ENCODE data around the gene NMUR2.

The NMUR2 gene

DNA sequence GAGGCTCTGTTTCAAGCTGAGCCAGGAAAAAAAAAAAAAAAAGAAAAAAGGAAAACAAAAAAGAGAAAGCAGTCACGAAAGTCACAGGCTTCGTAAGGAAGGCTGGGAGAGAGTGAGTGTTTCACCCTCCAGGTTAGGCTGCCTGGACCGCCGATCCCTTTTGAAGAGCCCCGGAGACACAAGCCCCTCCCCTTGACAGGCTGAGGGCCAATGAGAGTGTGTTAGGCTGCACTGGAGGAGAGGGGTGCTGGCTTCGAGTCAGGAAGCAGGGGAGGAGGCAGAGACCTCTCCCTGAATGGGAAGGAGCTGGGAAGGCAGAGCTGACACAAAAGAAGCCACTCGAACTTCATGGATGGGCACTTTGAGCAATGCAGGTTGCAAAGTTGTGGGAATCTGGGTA is at the start of gene NMUR2:
Gene NMUR2 (minus strand): TSS at position 135 of the 400 bp plus-strand sequence. CDS start 166 bp downstream, outside the sequence.
- DNase-seq = no peak

- DNase-seq = no peak
Observed at GRCh38 chr5:152443935-152444334, 38.9 kb upstream of the NMUR2 start.

DNA sequence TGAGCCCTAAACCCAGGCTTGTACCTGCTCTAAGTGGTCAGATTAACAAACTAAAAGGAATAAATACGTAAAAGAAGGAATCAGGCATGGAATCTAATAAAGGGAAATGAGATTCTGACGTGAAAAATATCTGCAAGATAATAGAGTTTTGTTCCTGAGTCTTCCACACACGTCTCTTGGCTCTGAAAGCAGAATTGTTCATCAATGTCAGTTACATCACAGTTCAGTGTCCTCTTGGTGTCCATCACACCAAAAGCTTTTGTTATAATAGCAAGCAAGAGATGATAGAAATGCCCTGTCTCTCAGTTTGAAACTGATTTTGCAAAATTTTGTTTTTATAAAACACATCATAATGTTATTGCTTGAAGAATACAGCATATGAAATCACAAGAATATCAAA is 34.7 kb upstream of the NMUR2 start:
- DNase-seq = no peak

DNA sequence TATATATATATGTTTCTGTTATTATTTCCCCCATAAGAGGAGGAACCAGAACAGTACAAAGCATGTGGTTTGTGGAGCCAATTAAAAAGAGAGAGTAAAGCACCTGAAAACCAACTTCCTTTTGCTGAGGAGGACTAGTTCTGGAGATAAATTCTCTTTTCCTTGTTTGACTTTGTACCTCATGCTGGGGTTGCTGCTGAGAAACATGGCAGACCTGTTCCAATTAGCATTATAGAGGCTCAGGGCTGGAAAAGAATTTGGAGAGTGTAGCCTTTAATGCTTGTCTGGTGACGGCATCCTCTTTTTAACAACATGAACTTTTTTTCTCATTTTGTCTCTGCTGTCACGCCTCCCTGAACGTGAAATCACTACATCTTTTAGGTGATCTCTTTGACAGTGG is 32.8 kb upstream of the NMUR2 start:
- no peak for DNase-seq

- no peak for DNase-seq
Observed at GRCh38 chr5:152427721-152428120, 22.6 kb upstream of the NMUR2 start.

DNA sequence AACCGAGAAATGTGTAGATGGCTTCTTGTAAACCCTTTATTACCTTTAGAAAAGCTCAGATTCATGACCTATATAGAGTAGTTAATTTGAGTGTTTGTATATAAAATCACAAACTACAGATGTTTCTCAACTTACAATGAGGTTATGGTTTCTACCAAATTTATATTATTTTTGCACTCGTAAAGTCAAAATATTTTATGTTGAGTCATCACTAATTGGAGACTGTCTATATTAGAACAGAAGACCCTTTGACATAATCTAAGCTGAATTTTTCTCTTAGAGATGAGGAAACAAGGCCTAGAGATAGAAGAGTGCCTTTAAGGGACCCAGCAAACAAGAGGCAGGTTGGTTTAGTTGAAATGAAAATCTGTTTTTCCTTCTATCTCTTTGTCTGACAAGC is 20.0 kb upstream of the NMUR2 start:
- no peak for DNase-seq

DNA sequence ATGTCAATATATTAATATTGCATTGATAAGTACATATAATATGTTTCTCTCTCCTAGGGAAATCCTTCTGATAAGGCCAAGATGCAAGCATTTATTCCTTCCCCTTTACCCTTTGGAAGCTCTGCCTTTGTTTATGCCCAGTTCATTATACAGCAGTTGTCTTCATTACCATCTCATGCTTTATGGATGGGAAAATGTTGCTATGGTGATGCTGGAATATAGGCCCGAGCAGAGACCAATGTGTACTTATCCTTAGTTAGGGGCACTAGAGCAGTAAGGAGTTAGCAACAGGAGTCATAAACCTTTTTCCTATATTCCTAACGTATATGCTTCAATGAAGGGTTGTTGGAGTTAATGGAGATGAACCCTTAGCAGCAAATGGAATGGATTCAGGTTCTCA is 19.4 kb upstream of the NMUR2 start:
- DNase-seq = no peak

- DNase-seq = no peak
Observed at GRCh38 chr5:152422081-152422480, 17.0 kb upstream of the NMUR2 start.

- no peak for DNase-seq
Observed at GRCh38 chr5:152412129-152412528, 7.0 kb upstream of the NMUR2 start.

DNA sequence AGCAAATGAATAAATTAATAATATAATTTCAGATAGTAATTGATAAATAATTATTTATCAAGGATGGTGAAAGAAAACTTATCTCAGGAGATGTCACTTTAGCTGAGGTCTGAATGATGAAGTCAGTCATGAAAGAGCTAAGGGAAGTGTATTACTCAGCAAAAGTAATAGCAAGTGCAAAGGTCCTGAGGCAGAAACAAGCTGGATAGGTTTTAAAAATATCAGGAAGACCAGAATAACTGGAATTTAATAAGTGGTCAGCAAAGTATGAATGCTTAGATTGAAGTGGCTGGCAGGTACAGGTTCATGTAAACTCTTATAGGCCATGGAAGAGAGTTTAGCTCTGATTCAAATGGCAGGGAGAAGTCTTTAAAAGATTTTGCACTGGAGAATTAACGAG is 1.0 kb upstream of the NMUR2 start:
- DNase-seq = no peak

- no peak for DNase-seq
Observed at GRCh38 chr5:152404494-152404893, 585 bp downstream of the NMUR2 start.

DNA sequence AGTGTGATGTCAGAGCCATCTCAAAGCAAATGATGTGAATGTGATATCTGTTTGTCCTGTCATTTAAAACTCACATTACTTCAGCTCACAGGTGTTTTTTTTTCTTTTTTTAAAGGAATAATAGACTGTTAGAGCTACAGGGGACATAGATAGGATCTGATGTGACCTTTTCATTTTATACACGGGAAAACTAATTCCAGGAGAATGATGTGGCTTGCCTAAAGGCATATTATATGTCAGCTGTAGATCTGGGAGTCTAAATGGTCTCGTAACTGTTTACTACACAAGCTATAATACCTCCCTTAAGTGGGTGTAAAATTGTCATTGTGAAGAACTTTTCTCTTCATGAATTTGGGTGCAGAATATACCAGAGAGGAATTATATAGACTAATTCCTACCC is 2.0 kb downstream of the NMUR2 start:
- DNase-seq = no peak

DNA sequence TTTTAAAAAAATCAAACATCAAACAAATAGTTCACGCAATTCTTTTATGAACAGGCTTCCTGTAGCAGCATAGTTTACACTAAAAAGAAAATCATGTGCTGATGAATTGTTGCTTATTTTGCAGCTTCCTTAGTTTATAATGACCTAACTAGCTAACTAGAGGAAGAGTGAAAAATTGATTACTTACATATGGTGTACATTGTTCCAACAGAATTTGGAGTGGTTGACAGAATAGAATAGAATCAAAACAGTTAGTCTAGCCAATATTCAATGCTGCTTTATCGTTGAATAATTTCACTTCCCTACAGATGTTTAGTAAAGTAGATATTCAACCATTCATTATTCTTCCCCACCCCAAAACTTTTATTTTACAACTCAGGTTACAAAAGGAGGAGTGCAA is 4.2 kb downstream of the NMUR2 start:
- no peak for DNase-seq

GRCh38 chr5:152397581-152397980 is 7.5 kb downstream of the NMUR2 start:
- no peak for DNase-seq

GRCh38 chr5:152393441-152393840 is 11.6 kb downstream of the NMUR2 start:
- DNase-seq = no peak

GRCh38 chr5:152389208-152389849 is 15.8 kb downstream of the NMUR2 start:
- DNase-seq = no peak

DNA sequence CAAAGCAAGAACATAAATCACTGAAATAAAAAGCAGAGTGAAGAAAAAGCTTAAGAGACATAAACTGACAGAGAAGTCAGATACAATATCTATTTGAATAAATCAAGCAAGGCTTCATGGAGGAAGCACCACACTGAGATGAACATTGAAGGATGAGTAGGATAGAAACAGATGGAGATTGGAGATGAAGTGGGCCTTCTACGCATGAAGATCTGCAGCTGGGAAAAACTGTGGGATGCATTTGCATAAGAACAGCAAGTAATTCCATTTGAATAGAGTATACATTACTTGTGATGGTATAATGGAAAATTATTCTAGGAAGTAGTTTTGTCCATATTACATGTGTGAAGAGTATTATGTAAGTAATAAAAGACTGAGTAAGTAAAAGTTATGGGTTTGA is 16.5 kb downstream of the NMUR2 start:
- no peak for DNase-seq

GRCh38 chr5:152380415-152381123 is 24.5 kb downstream of the NMUR2 start:
- DNase-seq = no peak

DNA sequence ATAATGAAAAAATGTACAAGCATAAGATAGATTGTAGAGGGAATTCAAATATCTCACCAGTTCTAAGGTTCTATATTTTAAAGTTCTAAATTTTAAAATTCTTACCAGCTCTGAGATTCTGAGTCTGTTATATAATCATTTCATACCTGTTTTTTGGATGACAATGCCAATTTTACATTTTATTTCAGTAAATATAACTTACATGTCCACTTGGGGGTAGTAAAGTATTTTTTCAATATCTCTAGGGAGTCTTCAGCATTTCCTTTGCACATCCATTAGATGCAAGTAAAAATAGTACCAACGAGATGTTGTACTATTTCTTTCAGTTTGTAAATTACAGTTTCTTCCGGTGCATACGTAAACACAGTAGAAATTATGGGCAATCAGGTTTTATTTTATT is 25.7 kb downstream of the NMUR2 start:
- DNase-seq = no peak

- DNase-seq = no peak
Observed at GRCh38 chr5:152378730-152379129, 26.3 kb downstream of the NMUR2 start.

DNA sequence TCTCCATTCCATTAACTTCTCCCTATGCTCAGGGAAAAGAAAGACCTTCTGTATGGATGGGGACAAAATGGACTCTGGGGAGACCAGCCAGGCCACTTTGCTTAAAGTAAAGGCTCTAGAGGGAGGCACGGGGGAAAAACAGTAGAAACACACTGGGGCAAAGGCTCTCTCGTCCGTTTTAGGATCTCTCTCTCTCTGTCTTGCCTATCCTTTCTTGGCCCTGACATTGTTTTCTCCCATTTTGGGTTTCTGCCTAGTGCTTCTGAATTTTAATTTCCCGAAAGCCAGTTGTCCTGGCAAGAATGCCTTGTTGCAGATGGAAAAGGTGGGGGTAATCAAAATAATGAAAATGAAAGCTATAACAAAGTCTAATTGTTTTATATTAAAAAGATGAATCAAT is 28.2 kb downstream of the NMUR2 start:
- DNase-seq = no peak

- no peak for DNase-seq
Observed at GRCh38 chr5:152374711-152375275, 30.3 kb downstream of the NMUR2 start.

- no peak for DNase-seq
Observed at GRCh38 chr5:152372875-152373274, 32.2 kb downstream of the NMUR2 start.

GRCh38 chr5:152369298-152369697 is 35.8 kb downstream of the NMUR2 start:
- no peak for DNase-seq

- no peak for DNase-seq
Observed at GRCh38 chr5:152367554-152367953, 37.5 kb downstream of the NMUR2 start.
